Osteoblast (primary cell): ENCODE measurements around the gene ARFGAP3. TPM values are rescaled to one million over a fixed set of nuclear protein-coding genes. Genes with fewer than 3 reads are reported as not detected.

Experiments
- DNase-seq: peaks from one replicate; pipeline ENCODE4 v3.0.0; 2011; ENCODE audit warnings: low spot score, mixed read lengths; ENCODE audit not compliant: insufficient read length; ENCODE audit errors: missing footprints
- H2AFZ ChIP-seq: 2 replicates; pipeline ENCODE4 v1.6.0; 2011; ENCODE audit warnings: mild to moderate bottlenecking, low read length
- H3K27ac ChIP-seq: 2 replicates; pipeline ENCODE4 v1.5.1; 2011; ENCODE audit warnings: mild to moderate bottlenecking, low read depth, low read length, moderate library complexity
- H3K27me3 ChIP-seq: 2 replicates; pipeline ENCODE4 v1.6.0; 2012; ENCODE audit warnings: mild to moderate bottlenecking, control low read depth, inconsistent platforms, low read length, moderate library complexity; ENCODE audit not compliant: insufficient read depth
- H3K36me3 ChIP-seq: 2 replicates; pipeline ENCODE4 v1.5.1; 2011; ENCODE audit warnings: mild to moderate bottlenecking, low read length, control low read depth, moderate library complexity; ENCODE audit not compliant: insufficient read depth
- H3K4me1 ChIP-seq: 2 replicates; pipeline ENCODE4 v1.5.1; 2011; ENCODE audit warnings: mild to moderate bottlenecking, low read length, control low read depth, moderate library complexity; ENCODE audit not compliant: insufficient read depth
- H3K4me2 ChIP-seq: 2 replicates; pipeline ENCODE4 v1.6.0; 2011; ENCODE audit warnings: mild to moderate bottlenecking, low read length; ENCODE audit not compliant: insufficient read depth
- H3K4me3 ChIP-seq: fragments of 200-600 bp; sonication (generic); 3 replicates; pipeline ENCODE4 v1.5.1; 2012; ENCODE audit warnings: mild to moderate bottlenecking, low read length, inconsistent platforms; ENCODE audit not compliant: insufficient read depth
- H3K79me2 ChIP-seq: 2 replicates; pipeline ENCODE4 v1.6.0; 2012; ENCODE audit warnings: mild to moderate bottlenecking, low read length, control low read depth, inconsistent platforms; ENCODE audit not compliant: insufficient read depth
- H3K9me3 ChIP-seq: 2 replicates; pipeline ENCODE4 v1.5.1; 2011; ENCODE audit warnings: low read depth, low read length, control low read depth
- H4K20me1 ChIP-seq: 2 replicates; pipeline ENCODE4 v1.6.0; 2012; ENCODE audit warnings: mild to moderate bottlenecking, low read length, control low read depth; ENCODE audit not compliant: insufficient read depth
- total RNA-seq: library from RNA; depleted of rRNA; stranded (reverse); fragments of >200 nt; gene quantifications from 2 replicates; pipeline ENCODE4 v1.2.3, GENCODE V29; 2012
- TF ChIP-seq, protein P1 (sequence below): IDR thresholded peaks from 2 replicates; pipeline ENCODE4 v1.5.1; 2011; ENCODE audit warnings: mild to moderate bottlenecking, low read depth, low read length, moderate library complexity; ENCODE audit errors: extremely low read depth

The ARFGAP3 gene
- total RNA-seq, 1 donor = 90.5 TPM

DNA sequence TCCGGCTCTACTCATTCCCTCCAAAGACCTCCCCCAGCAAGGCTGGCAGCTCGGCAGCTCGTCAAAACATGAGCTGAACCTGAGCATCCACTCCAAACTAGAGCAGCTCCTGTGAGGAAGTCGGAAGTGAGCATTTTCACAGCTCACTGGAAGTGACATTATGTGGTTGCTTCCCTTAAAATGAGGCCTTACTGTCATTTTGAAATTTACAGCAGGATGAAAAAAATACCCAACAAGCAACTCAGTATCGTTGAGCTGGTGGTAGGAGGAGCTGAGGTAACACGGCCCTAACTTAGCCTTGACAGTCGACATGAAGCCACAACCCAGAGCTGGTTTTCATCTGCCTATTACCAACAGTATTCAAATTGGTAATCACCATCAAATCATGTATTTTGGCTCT is 38.0 kb upstream of the ARFGAP3 start:
- peak; percentile 55 for DNase-seq
- TF ChIP-seq, protein P1, sequence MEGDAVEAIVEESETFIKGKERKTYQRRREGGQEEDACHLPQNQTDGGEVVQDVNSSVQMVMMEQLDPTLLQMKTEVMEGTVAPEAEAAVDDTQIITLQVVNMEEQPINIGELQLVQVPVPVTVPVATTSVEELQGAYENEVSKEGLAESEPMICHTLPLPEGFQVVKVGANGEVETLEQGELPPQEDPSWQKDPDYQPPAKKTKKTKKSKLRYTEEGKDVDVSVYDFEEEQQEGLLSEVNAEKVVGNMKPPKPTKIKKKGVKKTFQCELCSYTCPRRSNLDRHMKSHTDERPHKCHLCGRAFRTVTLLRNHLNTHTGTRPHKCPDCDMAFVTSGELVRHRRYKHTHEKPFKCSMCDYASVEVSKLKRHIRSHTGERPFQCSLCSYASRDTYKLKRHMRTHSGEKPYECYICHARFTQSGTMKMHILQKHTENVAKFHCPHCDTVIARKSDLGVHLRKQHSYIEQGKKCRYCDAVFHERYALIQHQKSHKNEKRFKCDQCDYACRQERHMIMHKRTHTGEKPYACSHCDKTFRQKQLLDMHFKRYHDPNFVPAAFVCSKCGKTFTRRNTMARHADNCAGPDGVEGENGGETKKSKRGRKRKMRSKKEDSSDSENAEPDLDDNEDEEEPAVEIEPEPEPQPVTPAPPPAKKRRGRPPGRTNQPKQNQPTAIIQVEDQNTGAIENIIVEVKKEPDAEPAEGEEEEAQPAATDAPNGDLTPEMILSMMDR = no peak
- Histone ChIP-seq H3K9me3 (no peaks in the 10 kb centered on the region), H2AFZ (no peak overlapping the region), H3K4me3 (no peak overlapping the region), H4K20me1 (peaks cover 36% of the 10 kb centered on the region), H3K4me1 (no peaks in the 10 kb centered on the region), H3K27me3 (no peaks in the 10 kb centered on the region), H3K36me3 (peaks cover 8% of the 10 kb centered on the region), H3K79me2 (peaks cover 58% of the 10 kb centered on the region), H3K27ac (no peak overlapping the region), H3K4me2 (no peak overlapping the region)

GRCh38 chr22:42893371-42894150 is 36.5 kb upstream of the ARFGAP3 start:
- H4K20me1 ChIP-seq = peaks cover 26% of the 10 kb centered on the region
- H3K27ac ChIP-seq = no peak overlapping the region
- H3K27me3 ChIP-seq = no peaks in the 10 kb centered on the region
- no peak overlapping the region for H3K4me3 ChIP-seq
- H3K4me2 ChIP-seq = no peak overlapping the region
- no peaks in the 10 kb centered on the region for H3K4me1 ChIP-seq
- TF ChIP-seq, protein P1 = no peak
- peaks cover 10% of the 10 kb centered on the region for H3K36me3 ChIP-seq
- no peak overlapping the region for H2AFZ ChIP-seq
- no peaks in the 10 kb centered on the region for H3K9me3 ChIP-seq
- H3K79me2 ChIP-seq = peaks cover 42% of the 10 kb centered on the region
- peak; percentile 82 for DNase-seq

DNA sequence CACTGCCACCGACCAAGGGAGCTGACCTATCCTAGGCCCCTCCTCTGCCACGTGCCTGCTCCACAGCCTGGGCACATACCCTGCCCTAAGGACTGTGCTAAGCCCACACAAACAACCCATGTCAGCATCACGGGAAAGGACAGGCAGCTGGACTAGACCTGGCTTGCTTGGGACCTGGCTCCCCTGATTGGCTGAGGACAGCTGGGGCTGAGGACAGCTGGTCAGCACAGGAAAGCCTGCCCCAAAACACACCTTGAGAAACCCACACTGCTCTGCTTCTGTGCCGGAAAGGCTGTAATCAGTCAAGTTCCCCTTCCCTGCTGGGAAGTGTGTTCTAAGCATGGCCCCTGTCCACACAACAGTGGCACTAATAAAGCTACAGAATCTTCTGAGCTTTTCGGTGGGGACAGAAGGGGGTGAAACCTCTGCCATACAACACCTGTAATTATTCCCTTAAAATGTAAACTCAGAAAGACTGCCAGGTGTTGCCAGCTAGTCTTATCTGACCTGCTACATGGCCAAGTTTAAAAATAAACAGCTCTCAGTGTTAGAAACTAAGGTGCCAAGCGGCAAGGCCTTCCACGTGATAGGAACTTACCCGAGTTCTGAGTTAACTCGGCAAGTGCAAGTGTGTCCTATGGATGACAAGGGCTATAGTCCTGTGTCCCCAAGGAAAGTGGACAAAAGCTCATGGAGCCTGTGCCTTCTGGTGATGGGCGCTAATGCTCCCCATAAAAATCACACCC is 35.7 kb upstream of the ARFGAP3 start:
- TF ChIP-seq, protein P1 = no peak
- H2AFZ ChIP-seq = no peak overlapping the region
- no peaks in the 10 kb centered on the region for H3K27me3 ChIP-seq
- DNase-seq = no peak
- H3K4me3 ChIP-seq = no peak overlapping the region
- H3K4me2 ChIP-seq = no peak overlapping the region
- peaks cover 23% of the 10 kb centered on the region for H4K20me1 ChIP-seq
- no peaks in the 10 kb centered on the region for H3K4me1 ChIP-seq
- H3K36me3 ChIP-seq = peaks cover 16% of the 10 kb centered on the region
- H3K27ac ChIP-seq = no peak overlapping the region
- H3K79me2 ChIP-seq = peaks cover 38% of the 10 kb centered on the region
- H3K9me3 ChIP-seq = no peaks in the 10 kb centered on the region

- Histone ChIP-seq H2AFZ (no peak overlapping the region), H3K79me2 (peaks cover 33% of the 10 kb centered on the region), H3K27ac (no peak overlapping the region), H3K4me2 (no peak overlapping the region), H4K20me1 (peaks cover 18% of the 10 kb centered on the region), H3K4me3 (no peak overlapping the region), H3K9me3 (no peaks in the 10 kb centered on the region), H3K4me1 (no peaks in the 10 kb centered on the region), H3K27me3 (no peaks in the 10 kb centered on the region), H3K36me3 (peaks cover 18% of the 10 kb centered on the region)
- TF ChIP-seq, protein P1 = no peak
- DNase-seq = peak; percentile 26
Observed at GRCh38 chr22:42892156-42892555, 35.1 kb upstream of the ARFGAP3 start.
